ENCODE data around the gene VSTM1. TPM values are rescaled to one million over a fixed set of nuclear protein-coding genes. Genes with fewer than 3 reads are reported as not detected.

Gene VSTM1
- total RNA-seq, 1 donor from 2014 or later = not detected

GRCh38 chr19:54069470-54069869 lies 5.8 kb upstream of the VSTM1 start:
- Mint-ChIP-seq H3K4me1 (ENCODE audit: low read depth) (no peaks in the 10 kb centered on the region), H3K4me3 (ENCODE audit: unreplicated experiment) (no peak overlapping the region), H3K9me3 (ENCODE audit: low read depth) (peaks cover 17% of the 10 kb centered on the region), H3K27me3 (ENCODE audit: low read depth) (no peaks in the 10 kb centered on the region), H3K27ac (ENCODE audit: unreplicated experiment) (no peak overlapping the region), H3K36me3 (ENCODE audit: low read depth) (no peaks in the 10 kb centered on the region)
- no peak for DNase-seq (ENCODE audit: low spot score)
- TF ChIP-seq, protein P1, sequence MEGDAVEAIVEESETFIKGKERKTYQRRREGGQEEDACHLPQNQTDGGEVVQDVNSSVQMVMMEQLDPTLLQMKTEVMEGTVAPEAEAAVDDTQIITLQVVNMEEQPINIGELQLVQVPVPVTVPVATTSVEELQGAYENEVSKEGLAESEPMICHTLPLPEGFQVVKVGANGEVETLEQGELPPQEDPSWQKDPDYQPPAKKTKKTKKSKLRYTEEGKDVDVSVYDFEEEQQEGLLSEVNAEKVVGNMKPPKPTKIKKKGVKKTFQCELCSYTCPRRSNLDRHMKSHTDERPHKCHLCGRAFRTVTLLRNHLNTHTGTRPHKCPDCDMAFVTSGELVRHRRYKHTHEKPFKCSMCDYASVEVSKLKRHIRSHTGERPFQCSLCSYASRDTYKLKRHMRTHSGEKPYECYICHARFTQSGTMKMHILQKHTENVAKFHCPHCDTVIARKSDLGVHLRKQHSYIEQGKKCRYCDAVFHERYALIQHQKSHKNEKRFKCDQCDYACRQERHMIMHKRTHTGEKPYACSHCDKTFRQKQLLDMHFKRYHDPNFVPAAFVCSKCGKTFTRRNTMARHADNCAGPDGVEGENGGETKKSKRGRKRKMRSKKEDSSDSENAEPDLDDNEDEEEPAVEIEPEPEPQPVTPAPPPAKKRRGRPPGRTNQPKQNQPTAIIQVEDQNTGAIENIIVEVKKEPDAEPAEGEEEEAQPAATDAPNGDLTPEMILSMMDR (IDR thresholded peaks at IDR 0.05) = no peak

GRCh38 chr19:54062643-54063042 lies 1.1 kb downstream of the VSTM1 start:
- TF ChIP-seq, protein P1 (IDR thresholded peaks at IDR 0.05) = no peak
- H3K9me3 Mint-ChIP-seq (ENCODE audit: low read depth) = peaks cover 2% of the 10 kb centered on the region
- H3K4me1 Mint-ChIP-seq (ENCODE audit: low read depth) = no peaks in the 10 kb centered on the region
- H3K4me3 Mint-ChIP-seq (ENCODE audit: unreplicated experiment) = no peak overlapping the region
- no peaks in the 10 kb centered on the region for H3K27me3 Mint-ChIP-seq (ENCODE audit: low read depth)
- no peak overlapping the region for H3K27ac Mint-ChIP-seq (ENCODE audit: unreplicated experiment)
- DNase-seq (ENCODE audit: low spot score) = no peak
- no peaks in the 10 kb centered on the region for H3K36me3 Mint-ChIP-seq (ENCODE audit: low read depth)

DNA sequence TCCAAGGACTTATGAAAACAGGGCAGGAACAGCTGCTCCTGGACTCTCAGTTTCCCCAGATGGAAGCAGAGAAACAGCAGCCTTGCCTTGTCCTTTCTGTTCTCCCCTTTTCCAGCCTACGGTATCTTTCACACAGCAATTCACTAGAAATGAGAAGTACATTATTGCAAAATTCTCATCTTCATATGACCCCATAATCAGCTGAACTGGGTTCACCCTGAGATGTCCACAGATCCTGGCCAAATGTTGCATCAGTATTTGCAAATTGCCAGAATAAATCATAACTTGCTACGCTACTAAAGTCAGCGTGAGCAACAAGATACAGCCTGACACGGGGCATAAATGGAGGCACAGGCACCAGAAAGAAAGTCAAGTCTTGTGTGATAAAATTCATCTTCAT lies 16.1 kb downstream of the VSTM1 start:
- no peak for DNase-seq (ENCODE audit: low spot score)
- H3K4me1 Mint-ChIP-seq (ENCODE audit: low read depth) = no peaks in the 10 kb centered on the region
- no peaks in the 10 kb centered on the region for H3K36me3 Mint-ChIP-seq (ENCODE audit: low read depth)
- H3K9me3 Mint-ChIP-seq (ENCODE audit: low read depth) = peaks cover 5% of the 10 kb centered on the region
- H3K27ac Mint-ChIP-seq (ENCODE audit: unreplicated experiment) = no peak overlapping the region
- no peak overlapping the region for H3K4me3 Mint-ChIP-seq (ENCODE audit: unreplicated experiment)
- TF ChIP-seq, protein P1 (IDR thresholded peaks at IDR 0.05) = no peak
- peaks cover 9% of the 10 kb centered on the region for H3K27me3 Mint-ChIP-seq (ENCODE audit: low read depth)

DNA sequence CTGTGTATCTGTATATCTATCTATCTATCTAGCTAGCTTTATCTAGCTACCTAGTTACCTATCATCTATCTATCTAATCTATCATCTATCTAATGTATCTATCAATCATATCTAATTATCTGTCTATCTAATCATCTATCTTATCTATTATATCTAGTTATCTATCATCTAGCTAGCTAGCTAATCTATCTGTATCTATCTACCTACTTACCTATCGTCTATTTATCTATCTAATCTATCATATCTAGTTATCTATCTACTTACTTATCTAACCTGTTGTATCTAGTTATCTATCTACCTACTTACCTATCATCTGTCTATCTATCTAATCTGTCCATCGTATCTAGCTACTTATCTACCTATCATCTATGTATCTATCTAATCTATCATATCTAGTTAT lies 17.9 kb downstream of the VSTM1 start:
- peaks cover 9% of the 10 kb centered on the region for H3K27me3 Mint-ChIP-seq (ENCODE audit: low read depth)
- no peak for DNase-seq (ENCODE audit: low spot score)
- peaks cover 3% of the 10 kb centered on the region for H3K9me3 Mint-ChIP-seq (ENCODE audit: low read depth)
- no peak overlapping the region for H3K4me3 Mint-ChIP-seq (ENCODE audit: unreplicated experiment)
- no peaks in the 10 kb centered on the region for H3K4me1 Mint-ChIP-seq (ENCODE audit: low read depth)
- TF ChIP-seq, protein P1 (IDR thresholded peaks at IDR 0.05) = no peak
- H3K36me3 Mint-ChIP-seq (ENCODE audit: low read depth) = no peaks in the 10 kb centered on the region
- no peak overlapping the region for H3K27ac Mint-ChIP-seq (ENCODE audit: unreplicated experiment)

GRCh38 chr19:54042989-54043388 lies 20.7 kb downstream of the VSTM1 start:
- Mint-ChIP-seq H3K27ac (ENCODE audit: unreplicated experiment) (no peak overlapping the region), H3K9me3 (ENCODE audit: low read depth) (peaks cover 3% of the 10 kb centered on the region), H3K27me3 (ENCODE audit: low read depth) (peaks cover 7% of the 10 kb centered on the region), H3K4me1 (ENCODE audit: low read depth) (no peaks in the 10 kb centered on the region), H3K4me3 (ENCODE audit: unreplicated experiment) (no peak overlapping the region), H3K36me3 (ENCODE audit: low read depth) (no peaks in the 10 kb centered on the region)
- DNase-seq (ENCODE audit: low spot score) = no peak
- TF ChIP-seq, protein P1 (IDR thresholded peaks at IDR 0.05) = no peak
